Measurements from ENCODE around the gene DDX54. TPM values are rescaled to one million over a fixed set of nuclear protein-coding genes. Genes with fewer than 3 reads are reported as not detected.

Gene DDX54
- total and polyA plus RNA-seq, 4 donors = 17.9 to 75.3 (median 51.9) TPM

GRCh38 chr12:113140706-113141105 lies 44.6 kb downstream of the DDX54 start:
- peaks cover 0 to 9% (median 0%) of the 10 kb centered on the region in 3 donors for H3K27me3 ChIP-seq (ENCODE audit: control insufficient read depth in 3 of 3, insufficient read depth in 3 of 3, low read length in 2 of 3)
- DNase-seq (no peak), ATAC-seq (ENCODE audit: insufficient read depth, low FRiP score) (no peak)
- H3K36me3 ChIP-seq (ENCODE audit: control insufficient read depth in 4 of 4, insufficient read depth in 4 of 4, low read length in 4 of 4) = no peaks in the 10 kb centered on the region
- H3K9me3 ChIP-seq (ENCODE audit: control insufficient read depth in 4 of 4, insufficient read depth in 3 of 4, low read length in 3 of 4) = no peaks in the 10 kb centered on the region
- no peak overlapping the region for H3K4me3 ChIP-seq
- H3K4me1 ChIP-seq (ENCODE audit: control insufficient read depth in 5 of 5, insufficient read depth in 5 of 5, low read length in 5 of 5) = no peaks in the 10 kb centered on the region
- H3K27ac ChIP-seq (ENCODE audit: low read depth in 1 of 2, low read length in 1 of 2) = no peak overlapping the region
- no peak overlapping the region for H3K9ac ChIP-seq (ENCODE audit: insufficient read depth in 1 of 2, low read length in 2 of 2)
- no peak for TF ChIP-seq CTCF (IDR thresholded peaks at IDR 0.05; ENCODE audit: control extremely low read depth, extremely low read depth)
- 82 to 91% methylated on average over 7 of the region's 7 CpGs for WGBS, 2 donors

GRCh38 chr12:113138826-113139225 lies 46.5 kb downstream of the DDX54 start:
- H3K36me3 ChIP-seq (ENCODE audit: control insufficient read depth in 4 of 4, insufficient read depth in 4 of 4, low read length in 4 of 4) = no peaks in the 10 kb centered on the region
- H3K27ac ChIP-seq (ENCODE audit: low read depth in 1 of 2, low read length in 1 of 2) = no peak overlapping the region
- peaks cover 0 to 9% (median 0%) of the 10 kb centered on the region in 3 donors for H3K27me3 ChIP-seq (ENCODE audit: control insufficient read depth in 3 of 3, insufficient read depth in 3 of 3, low read length in 2 of 3)
- H3K9ac ChIP-seq (ENCODE audit: insufficient read depth in 1 of 2, low read length in 2 of 2) = no peak overlapping the region
- DNase-seq = no peak
- no peak for TF ChIP-seq CTCF (IDR thresholded peaks at IDR 0.05; ENCODE audit: control extremely low read depth, extremely low read depth)
- ATAC-seq (ENCODE audit: insufficient read depth, low FRiP score) = no peak
- WGBS, 2 donors = 87 to 91% methylated on average over 3 of the region's 3 CpGs
- H3K9me3 ChIP-seq (ENCODE audit: control insufficient read depth in 4 of 4, insufficient read depth in 3 of 4, low read length in 3 of 4) = peaks cover 0 to 3% (median 0%) of the 10 kb centered on the region in 4 donors
- no peak overlapping the region for H3K4me3 ChIP-seq
- H3K4me1 ChIP-seq (ENCODE audit: control insufficient read depth in 5 of 5, insufficient read depth in 5 of 5, low read length in 5 of 5) = no peaks in the 10 kb centered on the region

- 81 to 84% methylated on average over 12 of the region's 12 CpGs for WGBS, 2 donors
- Histone ChIP-seq H3K27ac (ENCODE audit: low read depth in 1 of 2, low read length in 1 of 2) (no peak overlapping the region), H3K27me3 (ENCODE audit: control insufficient read depth in 3 of 3, insufficient read depth in 3 of 3, low read length in 2 of 3) (peaks cover 0 to 9% (median 0%) of the 10 kb centered on the region in 3 donors), H3K4me1 (ENCODE audit: control insufficient read depth in 5 of 5, insufficient read depth in 5 of 5, low read length in 5 of 5) (no peaks in the 10 kb centered on the region), H3K36me3 (ENCODE audit: control insufficient read depth in 4 of 4, insufficient read depth in 4 of 4, low read length in 4 of 4) (no peaks in the 10 kb centered on the region), H3K4me3 (no peak overlapping the region), H3K9ac (ENCODE audit: insufficient read depth in 1 of 2, low read length in 2 of 2) (no peak overlapping the region), H3K9me3 (ENCODE audit: control insufficient read depth in 4 of 4, insufficient read depth in 3 of 4, low read length in 3 of 4) (peaks cover 0 to 3% (median 0%) of the 10 kb centered on the region in 4 donors)
- ATAC-seq (ENCODE audit: insufficient read depth, low FRiP score) = no peak
- TF ChIP-seq CTCF (IDR thresholded peaks at IDR 0.05; ENCODE audit: control extremely low read depth, extremely low read depth) = no peak
- DNase-seq = no peak
Observed at GRCh38 chr12:113137861-113138783, 47.2 kb downstream of the DDX54 start.

All from lung (tissue), 12 donors.